HG03460 (cell line): Measurements from ENCODE around the gene SMAD3.
"Not testable (repeated sequence)": the region's sequence is repeated elsewhere in the genome, so short reads cannot be mapped to it uniquely, and the experiment has no call there.

ENCODE experiments used
- ATAC-seq: cut with Tn5 transposase; IDR thresholded peaks from one replicate; pipeline ENCODE4 v1.9.1; 2021; ENCODE audit not compliant: unreplicated experiment

Gene SMAD3

GRCh38 chr15:67065531-67066005 lies at the start of gene SMAD3:
Gene SMAD3 (plus strand): TSS chr15:67065602. CDS start chr15:67066155, 553 bp downstream.
- ATAC-seq = peak; percentile 33

GRCh38 chr15:67017311-67017710 lies 48.1 kb upstream of the SMAD3 start:
- ATAC-seq = no peak

- no peak for ATAC-seq
These were observed 47.4 kb upstream of the SMAD3 start for GRCh38 chr15:67018026-67018425.

- ATAC-seq = no peak
These were observed 47.0 kb upstream of the SMAD3 start for GRCh38 chr15:67018441-67018840.

- no peak for ATAC-seq
These were observed 46.3 kb upstream of the SMAD3 start for GRCh38 chr15:67019069-67019468.

GRCh38 chr15:67019884-67020520 lies 45.4 kb upstream of the SMAD3 start:
- ATAC-seq = no peak

GRCh38 chr15:67020668-67021067 lies 44.7 kb upstream of the SMAD3 start:
- ATAC-seq = not testable (repeated sequence)

- ATAC-seq = no peak
These were observed 43.9 kb upstream of the SMAD3 start for GRCh38 chr15:67021455-67021854.

- ATAC-seq = no peak
These were observed 42.8 kb upstream of the SMAD3 start for GRCh38 chr15:67022587-67023105.

- no peak for ATAC-seq
These were observed 41.7 kb upstream of the SMAD3 start for GRCh38 chr15:67023517-67024313.

- ATAC-seq = no peak
These were observed 40.9 kb upstream of the SMAD3 start for GRCh38 chr15:67024314-67024997.

GRCh38 chr15:67024998-67025368 lies 40.4 kb upstream of the SMAD3 start:
- no peak for ATAC-seq

- no peak for ATAC-seq
These were observed 39.4 kb upstream of the SMAD3 start for GRCh38 chr15:67025719-67026609.

GRCh38 chr15:67026610-67026967 lies 38.8 kb upstream of the SMAD3 start:
- no peak for ATAC-seq

- not testable (repeated sequence) for ATAC-seq
These were observed 37.0 kb upstream of the SMAD3 start for GRCh38 chr15:67028440-67028839.

- ATAC-seq = no peak
These were observed 35.2 kb upstream of the SMAD3 start for GRCh38 chr15:67030036-67030762.

- no peak for ATAC-seq
These were observed 34.1 kb upstream of the SMAD3 start for GRCh38 chr15:67031331-67031730.

- no peak for ATAC-seq
These were observed 32.8 kb upstream of the SMAD3 start for GRCh38 chr15:67032608-67033007.

- no peak for ATAC-seq
These were observed 32.4 kb upstream of the SMAD3 start for GRCh38 chr15:67033012-67033411.

GRCh38 chr15:67033571-67034044 lies 31.8 kb upstream of the SMAD3 start:
- no peak for ATAC-seq
